ENCODE data around the gene HIF3A.

HIF3A gene

GRCh38 chr19:46330319-46330918 lies 33.6 kb downstream of the HIF3A start:
- FAIRE-seq = no peak

DNA sequence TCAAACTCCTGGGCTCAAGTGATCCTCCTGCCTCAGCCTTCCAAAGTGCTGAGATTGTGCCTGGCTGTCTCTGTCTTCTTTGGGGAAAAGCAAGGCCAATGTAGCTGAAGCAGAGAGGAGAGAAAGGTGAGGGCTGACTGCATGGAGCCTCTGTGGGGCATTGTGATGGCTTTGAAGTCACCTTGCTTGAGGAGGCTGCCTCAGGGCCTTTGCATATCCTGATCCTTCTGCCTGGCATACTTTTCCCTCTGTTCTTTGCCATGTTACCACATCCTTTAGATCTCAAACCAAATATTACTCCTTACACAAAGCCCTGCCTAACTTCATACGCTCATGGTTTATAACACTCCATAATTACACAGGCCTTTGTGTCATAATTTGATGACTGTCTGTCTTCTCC lies 40.6 kb downstream of the HIF3A start:
- FAIRE-seq = no peak

DNA sequence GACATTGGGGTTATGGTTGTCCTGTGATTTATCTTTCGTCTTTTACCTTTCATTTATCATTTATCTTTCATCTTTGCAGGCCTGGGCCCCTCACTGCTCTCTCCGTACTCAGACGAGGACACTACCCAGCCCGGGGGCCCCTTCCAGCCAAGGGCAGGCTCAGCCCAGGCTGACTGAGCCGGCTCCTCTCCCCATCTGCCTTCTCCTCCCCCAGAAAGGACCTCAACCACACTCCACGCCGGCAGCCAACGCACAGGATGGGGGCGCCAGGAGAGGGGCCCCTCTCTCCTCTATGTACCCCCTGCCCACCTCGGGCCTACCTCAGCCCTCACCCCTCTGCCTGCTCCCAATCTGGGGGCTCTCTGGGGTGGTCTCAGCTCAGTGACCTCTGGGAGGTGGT lies 42.6 kb downstream of the HIF3A start:
- no peak for FAIRE-seq

DNA sequence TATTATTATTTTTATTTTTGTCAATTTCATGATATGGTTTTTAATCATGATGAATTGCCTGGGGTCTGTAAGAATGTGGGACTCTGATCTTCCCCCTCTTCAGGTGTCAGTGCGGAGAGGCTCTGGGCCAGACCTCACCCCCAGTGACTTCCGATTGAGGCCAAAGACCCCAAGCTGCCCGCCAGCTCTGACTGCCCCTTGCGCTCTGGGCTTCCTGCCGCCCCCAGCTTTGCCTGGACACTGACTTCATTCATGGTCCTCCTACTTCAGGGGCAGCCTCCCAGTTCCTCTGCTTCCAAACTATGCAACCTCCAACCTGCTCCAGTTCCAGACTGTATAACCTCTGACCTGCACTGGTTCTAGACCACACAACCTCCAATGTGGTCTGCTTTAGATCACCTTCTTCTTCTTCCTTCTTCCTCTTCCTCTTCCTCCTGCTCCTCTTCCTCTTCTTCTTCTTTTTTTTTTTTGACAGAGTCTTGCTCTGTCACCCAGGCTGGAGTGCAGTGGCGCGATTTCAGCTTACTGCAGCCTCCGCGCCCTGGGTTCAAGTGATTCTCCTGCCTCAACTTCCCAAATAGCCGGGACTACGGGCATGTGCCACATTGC lies 43.3 kb downstream of the HIF3A start:
- FAIRE-seq = no peak

DNA sequence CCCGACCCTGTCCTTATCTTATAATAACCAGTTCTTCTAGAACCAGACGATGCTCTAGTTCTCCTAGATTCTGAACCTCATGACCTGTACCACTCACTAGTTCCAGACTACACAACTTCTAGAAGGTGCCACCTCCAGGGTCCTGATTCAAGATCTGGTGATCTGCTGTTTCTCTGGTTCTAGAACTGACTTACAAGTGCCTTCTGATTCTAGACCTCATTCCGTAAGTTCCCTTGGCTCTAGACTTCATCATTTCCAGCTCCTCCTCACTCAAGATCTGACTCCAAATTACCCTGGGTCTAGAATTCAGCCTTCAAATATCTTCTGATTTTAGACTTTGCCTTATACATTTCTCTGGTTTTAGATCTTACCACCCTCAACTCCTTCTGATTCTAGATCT lies 45.1 kb downstream of the HIF3A start:
- FAIRE-seq = no peak

DNA sequence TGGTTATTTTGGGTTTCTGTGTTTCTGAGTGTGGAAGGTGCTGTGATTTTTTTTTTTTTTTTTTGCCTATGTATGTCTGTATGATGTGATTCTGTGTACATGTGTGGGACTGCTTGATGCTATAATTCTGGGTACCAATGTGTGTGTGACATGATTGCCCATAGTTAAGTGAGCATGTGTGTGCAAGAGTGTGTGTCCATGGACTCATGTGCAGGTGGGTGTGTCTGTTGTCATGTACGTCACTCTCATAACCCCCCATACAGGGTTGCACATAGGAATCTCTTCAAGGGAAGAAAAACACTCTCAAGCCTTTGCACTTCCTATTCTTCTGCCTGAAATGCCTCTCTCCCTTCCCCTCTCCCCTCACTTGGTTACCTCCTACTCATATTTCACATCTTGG lies 47.5 kb downstream of the HIF3A start:
- no peak for FAIRE-seq

- no peak for FAIRE-seq
These were observed 48.3 kb downstream of the HIF3A start for GRCh38 chr19:46345157-46345556.

DNA sequence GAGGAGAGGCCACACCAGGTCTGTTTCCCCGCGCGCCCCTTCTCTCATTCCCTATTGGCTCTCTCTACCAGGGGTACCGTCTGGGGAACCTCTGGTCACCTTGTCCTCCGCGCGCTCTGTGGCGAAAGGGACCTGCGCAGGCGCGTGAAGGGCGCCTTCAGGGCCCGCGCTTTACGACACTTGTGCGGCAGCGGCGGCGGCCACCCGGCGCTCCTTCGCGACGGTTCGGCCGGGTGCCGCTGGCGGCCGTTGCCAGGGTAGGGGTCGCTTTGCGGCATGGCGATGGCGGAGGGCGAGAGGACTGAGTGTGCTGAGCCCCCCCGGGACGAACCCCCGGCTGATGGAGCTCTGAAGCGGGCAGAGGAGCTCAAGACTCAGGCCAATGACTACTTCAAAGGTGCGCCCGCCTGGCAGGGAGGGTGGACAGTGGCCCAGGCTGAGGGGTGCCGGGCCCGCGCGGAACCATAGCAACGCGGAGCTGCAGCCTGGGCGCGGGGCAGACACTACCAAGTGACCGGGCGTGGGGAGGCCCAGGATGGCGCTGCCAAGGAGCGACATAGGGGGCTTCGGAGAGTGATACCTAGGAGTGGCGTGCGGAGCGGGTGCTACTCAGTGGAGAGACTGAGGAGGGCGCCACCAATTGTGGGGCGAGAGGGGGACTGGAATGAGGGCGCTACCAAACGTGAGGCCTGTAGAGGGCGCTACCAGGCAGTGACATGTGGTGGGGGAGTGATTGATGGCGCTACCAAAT lies 50.2 kb downstream of the HIF3A start, which contains the start of gene PPP5C:
PPP5C (plus strand) TSS at position 267 of the 751 bp plus-strand sequence; CDS start at position 277, 10 bp downstream.
- no peak for FAIRE-seq

GRCh38 chr19:46347572-46347883 lies 50.7 kb downstream of the HIF3A start:
- no peak for FAIRE-seq

DNA sequence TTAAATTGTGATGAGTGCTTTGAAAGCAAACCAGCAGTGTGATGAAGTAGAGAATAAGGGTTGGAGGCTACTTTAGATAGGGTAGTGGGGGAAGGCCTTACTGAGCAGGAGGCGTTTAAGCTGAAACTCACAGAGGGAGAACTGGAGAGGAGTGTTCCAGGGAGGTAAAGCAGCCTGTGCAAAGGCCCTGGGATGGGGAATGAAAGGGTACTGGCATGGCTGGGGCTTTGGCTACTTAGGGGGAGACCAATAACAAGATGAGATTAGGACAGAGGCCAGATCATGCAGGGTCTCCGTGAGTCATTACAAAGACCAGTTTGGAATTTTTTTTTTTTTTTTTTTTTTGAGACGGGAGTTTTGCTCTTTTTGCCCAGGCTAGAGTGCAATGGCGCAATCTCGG lies 51.1 kb downstream of the HIF3A start:
- no peak for FAIRE-seq

GRCh38 chr19:46349311-46349993 lies 52.6 kb downstream of the HIF3A start:
- no peak for FAIRE-seq

- no peak for FAIRE-seq
These were observed 53.4 kb downstream of the HIF3A start for GRCh38 chr19:46350029-46350757.

DNA sequence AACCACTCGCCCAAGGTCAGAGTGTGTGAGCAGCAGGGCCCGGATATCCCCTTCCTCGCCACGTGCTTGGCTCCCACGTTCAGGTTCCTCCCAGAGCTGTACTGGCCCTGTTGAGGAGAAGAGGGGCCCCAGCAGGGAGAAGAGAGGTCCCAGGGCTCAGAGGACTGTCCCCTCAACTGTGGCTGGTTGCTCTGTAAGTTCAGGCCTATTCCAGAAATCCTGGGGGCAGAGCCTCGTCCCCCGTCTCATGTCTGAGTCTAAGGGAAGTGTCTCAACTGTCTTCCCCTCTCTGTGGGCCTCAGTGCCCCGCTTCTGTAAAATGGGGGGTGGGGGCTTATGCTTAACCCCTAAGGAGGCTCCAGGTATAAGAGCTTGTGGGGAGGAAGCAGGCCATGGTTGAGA lies 53.9 kb downstream of the HIF3A start:
- no peak for FAIRE-seq

- no peak for FAIRE-seq
These were observed 54.6 kb downstream of the HIF3A start for GRCh38 chr19:46351241-46352041.

- FAIRE-seq = no peak
These were observed 57.1 kb downstream of the HIF3A start for GRCh38 chr19:46353730-46354528.

GRCh38 chr19:46355234-46356148 lies 58.6 kb downstream of the HIF3A start:
- FAIRE-seq = no peak

- FAIRE-seq = no peak
These were observed 59.6 kb downstream of the HIF3A start for GRCh38 chr19:46356149-46357055.

GRCh38 chr19:46357846-46358583 lies 61.2 kb downstream of the HIF3A start:
- FAIRE-seq = no peak
